ENCODE results near the gene MCM9. TPM values are rescaled to one million over a fixed set of nuclear protein-coding genes. Genes with fewer than 3 reads are reported as not detected.

Gene MCM9
- total RNA-seq, 1 experiment from 2014 or later: 18.6 TPM

DNA sequence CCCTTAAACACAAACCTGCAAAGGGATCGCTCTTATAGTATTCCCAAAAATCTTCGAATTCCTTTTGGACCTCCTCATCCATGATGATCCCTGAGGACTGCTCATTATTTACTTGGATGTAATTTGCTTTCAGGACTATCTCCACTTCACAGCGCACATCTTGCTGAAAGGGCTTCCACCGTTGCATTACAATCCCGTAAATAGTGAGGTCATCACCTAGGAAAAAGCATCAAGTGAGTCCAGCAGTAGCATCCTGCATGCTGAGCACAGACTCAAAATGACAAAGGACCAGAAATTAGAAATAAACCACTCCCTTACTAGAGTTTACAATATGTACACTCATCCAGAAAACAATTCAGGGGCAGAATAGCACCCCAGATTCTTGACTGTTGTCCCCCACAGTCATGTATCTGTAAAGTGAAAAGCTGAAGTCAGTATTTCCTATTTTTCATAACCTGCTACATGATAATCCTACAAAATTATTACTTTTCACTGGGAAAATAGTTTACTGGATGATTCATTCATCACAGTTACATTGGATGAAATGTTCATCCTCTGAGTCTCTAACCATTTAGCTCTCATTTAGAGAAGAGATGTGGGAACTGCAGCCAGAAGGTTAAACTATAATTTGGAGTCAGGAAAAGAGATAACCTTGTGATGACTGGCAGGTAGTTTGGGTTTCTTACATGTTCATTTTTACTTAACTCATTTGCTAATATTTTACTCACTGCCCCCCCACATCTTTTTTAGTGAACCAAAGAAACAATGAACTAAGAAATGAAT lies 17.2 kb downstream of the MCM9 start:
- Histone ChIP-seq H3K79me1 (ENCODE audit: insufficient read depth, low read depth, low read length, poor library complexity, severe bottlenecking) (no peaks in the 10 kb centered on the region), H4K20me1 (ENCODE audit: control insufficient read depth, insufficient read depth, insufficient read length) (no peaks in the 10 kb centered on the region), H2BK5ac (ENCODE audit: insufficient read length, low read length) (no peak overlapping the region), H3K4me2 (ENCODE audit: insufficient read depth, insufficient read length, low read length) (no peak overlapping the region), H3K79me2 (ENCODE audit: insufficient read depth, low read length) (no peaks in the 10 kb centered on the region), H2BK12ac (ENCODE audit: insufficient read length, low read depth, low read length) (no peak overlapping the region), H3K9ac (ENCODE audit: extremely low read depth, insufficient read length, low read length) (no peak overlapping the region), H3K9me3 (ENCODE audit: control insufficient read depth, low read depth, low read length) (no peaks in the 10 kb centered on the region), H2BK15ac (ENCODE audit: low read depth, low read length) (no peak overlapping the region), H3K27me3 (ENCODE audit: insufficient read depth, low read length) (no peaks in the 10 kb centered on the region), H3K56ac (ENCODE audit: insufficient read length, low read depth, low read length) (no peak overlapping the region), H2BK20ac (ENCODE audit: low read depth, low read length, poor library complexity, severe bottlenecking) (no peak overlapping the region), H3K14ac (ENCODE audit: insufficient read depth, low read length) (no peak overlapping the region), H4K8ac (replicated peaks; ENCODE audit: insufficient read length, low read depth, low read length) (no peak overlapping the region), H3K4ac (ENCODE audit: low read depth, low read length) (no peak overlapping the region), H3K23ac (ENCODE audit: insufficient read length, low read depth, low read length) (no peak overlapping the region), H3K27ac (ENCODE audit: insufficient read length, low read depth, low read length) (no peak overlapping the region), H2AK5ac (ENCODE audit: insufficient read length, low read length) (no peak overlapping the region), H3K23me2 (ENCODE audit: insufficient read length, low read depth, low read length, poor library complexity, severe bottlenecking) (no peaks in the 10 kb centered on the region), H3T11ph (ENCODE audit: low read length) (no peak overlapping the region), H4K91ac (ENCODE audit: insufficient read length, low read depth, low read length) (no peak overlapping the region), H4K5ac (ENCODE audit: insufficient read length, low read depth, low read length) (no peak overlapping the region), H2AFZ (ENCODE audit: low read length) (no peak overlapping the region), H2BK120ac (ENCODE audit: low read depth, low read length, poor library complexity, severe bottlenecking) (no peak overlapping the region), H3K4me1 (ENCODE audit: insufficient read depth, low read length) (no peaks in the 10 kb centered on the region), H3K18ac (ENCODE audit: insufficient read length, low read depth, low read length) (no peak overlapping the region)
- H3K27me3 Mint-ChIP-seq (ENCODE audit: low read depth): no peaks in the 10 kb centered on the region
- no CpG with 5 or more reads among the region's 5 CpGs for WGBS (ENCODE audit: extremely low coverage, insufficient read length, low lambda C conversion rate)
- H3K4me3 Mint-ChIP-seq: no peak overlapping the region
- H3K36me3 Mint-ChIP-seq (ENCODE audit: insufficient read depth in 1 of 3, low read depth in 3 of 3): peaks cover 5 to 55% (median 48%) of the 10 kb centered on the region in 3 experiments; a peak in 5 of 7 replicates
- TF ChIP-seq CTCF (conservative IDR thresholded peaks at IDR 0.05): no peak
- no peaks in the 10 kb centered on the region for H3K4me1 Mint-ChIP-seq
- no peak for DNase-seq
- no peak overlapping the region; a peak in 1 of 7 replicates for H3K27ac Mint-ChIP-seq
- H3K9me3 Mint-ChIP-seq: no peaks in the 10 kb centered on the region

Measured in H9 (cell line).